ENCODE results near the gene CD164.
"Not testable (repeated sequence)": the region's sequence is repeated elsewhere in the genome, so short reads cannot be mapped to it uniquely, and the experiment has no call there.

CD164 gene

DNA sequence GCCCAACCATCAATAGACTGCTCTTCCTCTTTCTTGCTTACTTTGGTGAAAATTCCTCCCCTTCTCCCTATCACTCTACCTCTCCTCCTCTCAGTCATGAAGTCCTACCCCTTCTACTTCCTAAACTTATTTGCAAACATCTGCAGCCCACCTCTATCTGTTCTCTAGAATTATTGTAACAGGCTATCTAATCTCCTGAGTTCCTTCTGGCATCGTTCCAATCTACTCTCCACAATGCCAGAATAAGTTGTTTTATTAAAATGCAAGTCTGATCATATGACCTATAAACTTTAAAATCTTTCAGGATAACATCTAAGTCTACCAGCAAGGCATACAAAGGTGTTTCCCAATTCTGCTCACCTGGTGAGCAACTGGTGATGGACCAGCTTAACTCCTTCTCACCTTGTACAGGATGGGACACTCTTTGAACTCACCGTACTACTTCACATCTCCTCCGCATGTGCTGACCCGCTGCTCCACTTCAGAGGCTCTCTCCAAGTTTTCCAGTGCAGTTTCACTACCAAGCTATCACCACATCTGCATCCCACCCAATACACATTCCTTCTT is 7.9 kb downstream of the CD164 start:
- no peak for DNase-seq (ENCODE audit: low read depth in 2 of 2)

DNA sequence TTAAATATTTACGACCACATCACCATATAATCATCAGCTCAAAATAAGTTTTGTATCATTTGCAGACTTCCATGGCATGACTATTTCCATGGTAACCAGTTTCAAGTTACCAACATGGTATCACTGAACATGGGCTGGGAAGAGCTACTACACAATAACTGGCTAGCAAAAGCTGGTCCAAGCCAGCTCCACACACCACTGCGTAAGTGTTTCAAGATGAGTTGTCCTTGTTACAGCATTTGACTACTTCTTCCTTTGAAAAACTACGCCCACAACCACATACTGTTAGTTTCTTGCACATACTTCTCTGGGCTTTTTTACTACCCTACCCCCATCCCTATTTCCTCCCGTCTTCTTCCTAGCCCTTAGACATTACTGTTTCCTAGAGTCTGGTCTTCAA is 8.5 kb downstream of the CD164 start:
- DNase-seq (ENCODE audit: low read depth in 2 of 2): no peak

DNA sequence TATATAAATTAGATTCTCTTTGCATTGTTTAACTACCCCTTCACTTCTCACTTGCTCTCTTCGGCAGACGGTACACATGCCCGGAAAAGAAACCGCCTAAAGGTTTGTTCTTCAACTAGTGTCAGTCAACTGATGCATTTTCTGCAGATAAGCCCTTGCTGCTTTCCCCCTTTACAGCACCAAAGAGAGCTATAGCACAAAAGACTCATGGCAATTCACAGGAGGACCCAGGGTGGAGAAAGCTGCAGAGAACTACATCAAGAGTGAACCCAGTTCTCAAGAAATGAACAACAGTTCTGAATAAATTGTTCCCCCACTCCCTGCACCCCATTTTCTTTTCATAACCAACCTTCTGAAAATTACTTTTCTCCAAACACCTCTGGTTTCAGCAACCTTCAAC is 8.9 kb downstream of the CD164 start:
- no peak for DNase-seq (ENCODE audit: low read depth in 2 of 2)

DNA sequence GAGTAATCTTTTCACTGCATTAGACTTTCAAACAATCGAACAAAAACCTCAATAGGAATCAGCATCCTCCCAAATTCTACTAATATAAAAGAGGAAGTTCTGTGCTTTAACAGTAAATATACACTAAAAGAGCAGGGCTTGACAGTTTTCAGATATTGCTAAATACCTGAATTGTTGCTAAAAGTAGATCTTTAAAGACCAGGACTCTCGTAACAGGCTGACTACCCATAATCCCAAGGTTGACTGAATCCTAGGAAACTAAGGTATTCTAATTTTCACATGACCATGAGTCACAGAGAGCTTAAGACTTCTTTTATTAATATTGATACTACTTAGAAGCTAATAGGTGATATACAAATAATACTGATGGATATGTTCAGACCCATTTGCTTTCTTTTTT is 10.1 kb downstream of the CD164 start:
- DNase-seq (ENCODE audit: low read depth in 2 of 2): no peak

DNA sequence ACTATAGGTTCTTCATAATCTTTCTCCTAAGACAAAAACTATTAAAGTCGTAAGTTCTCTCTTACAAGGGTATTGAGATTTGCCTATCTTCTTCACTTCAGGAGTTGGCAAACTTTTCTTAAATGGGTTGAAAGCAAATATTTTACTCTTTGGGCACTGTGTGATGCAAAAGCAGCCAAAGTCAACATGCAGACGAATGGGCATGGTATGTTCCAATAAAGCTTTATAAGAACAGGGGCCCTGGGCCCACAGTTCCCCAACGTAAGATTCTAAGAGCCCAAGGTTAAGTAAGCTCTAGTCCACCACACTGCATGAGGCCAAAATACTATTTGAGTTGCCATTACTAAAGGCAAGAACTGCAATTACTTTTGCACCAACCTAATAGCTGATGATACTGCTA is 11.5 kb downstream of the CD164 start:
- no peak for DNase-seq (ENCODE audit: low read depth in 2 of 2)

DNA sequence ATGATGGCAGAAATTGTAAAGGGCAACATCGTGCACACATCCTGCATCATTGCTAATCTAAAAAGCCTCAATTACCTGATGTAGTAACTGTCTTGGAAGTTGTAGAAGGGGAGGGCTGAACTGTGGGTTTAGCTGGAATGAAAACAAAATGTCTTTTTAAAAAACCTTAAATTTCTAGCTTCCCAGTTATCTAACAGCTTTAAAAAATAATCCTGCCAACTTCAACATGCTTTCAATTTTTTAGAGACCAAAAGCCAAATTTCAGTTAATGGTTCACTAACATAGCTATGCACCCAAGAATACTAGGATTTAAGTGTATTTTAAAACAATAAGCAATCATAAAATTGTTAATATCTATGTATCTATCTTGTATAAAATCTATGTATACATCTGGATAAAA is 11.9 kb downstream of the CD164 start:
- DNase-seq (ENCODE audit: low read depth in 2 of 2): no peak

DNA sequence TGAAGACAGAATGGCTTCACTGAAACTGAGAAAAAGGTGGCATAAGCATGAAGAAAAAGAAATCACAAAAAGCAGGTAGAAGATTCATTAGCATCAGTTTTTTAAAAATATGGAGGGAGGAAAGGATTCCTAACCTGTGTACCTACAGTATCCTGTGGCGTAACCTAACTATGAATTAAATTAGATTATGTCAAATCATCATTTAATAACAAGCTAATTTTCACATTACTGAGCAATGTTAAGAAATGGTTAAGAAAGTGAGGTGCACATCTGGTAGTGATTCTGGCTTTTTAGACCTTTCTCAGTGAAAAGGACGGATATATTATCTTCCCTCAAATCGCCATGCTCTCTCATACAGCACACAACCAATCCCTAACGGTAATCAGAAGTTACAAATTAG is 12.5 kb downstream of the CD164 start:
- no peak for DNase-seq (ENCODE audit: low read depth in 2 of 2)

DNA sequence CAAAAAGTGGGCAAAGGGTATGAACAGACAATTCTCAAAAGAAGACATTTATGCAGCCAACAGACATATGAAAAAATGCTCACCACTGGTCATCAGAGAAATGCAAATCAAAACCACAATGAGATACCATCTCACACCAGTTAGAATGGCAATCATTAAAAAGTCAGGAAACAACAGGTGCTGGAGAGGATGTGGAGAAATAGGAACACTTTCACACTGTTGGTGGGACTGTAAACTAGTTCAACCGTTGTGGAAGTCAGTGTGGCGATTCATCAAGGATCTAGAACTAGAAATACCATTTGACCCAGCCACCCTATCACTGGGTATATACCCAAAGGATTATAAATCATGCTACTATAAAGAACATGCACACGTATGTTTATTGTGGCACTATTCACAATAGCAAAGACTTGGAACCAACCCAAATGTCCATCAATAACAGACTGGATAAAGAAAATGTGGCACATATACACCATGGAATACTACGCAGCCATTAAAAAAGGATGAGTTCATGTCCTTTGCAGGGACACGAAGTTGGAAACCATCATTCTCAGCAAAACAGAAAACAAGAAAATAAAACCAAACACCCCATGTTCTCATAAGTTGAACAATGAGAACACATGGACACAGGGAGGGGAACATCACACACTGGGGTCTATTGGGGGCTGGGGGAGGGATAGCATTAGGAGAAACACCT is 17.7 kb downstream of the CD164 start:
- DNase-seq (ENCODE audit: low read depth in 2 of 2): not testable (repeated sequence)

DNA sequence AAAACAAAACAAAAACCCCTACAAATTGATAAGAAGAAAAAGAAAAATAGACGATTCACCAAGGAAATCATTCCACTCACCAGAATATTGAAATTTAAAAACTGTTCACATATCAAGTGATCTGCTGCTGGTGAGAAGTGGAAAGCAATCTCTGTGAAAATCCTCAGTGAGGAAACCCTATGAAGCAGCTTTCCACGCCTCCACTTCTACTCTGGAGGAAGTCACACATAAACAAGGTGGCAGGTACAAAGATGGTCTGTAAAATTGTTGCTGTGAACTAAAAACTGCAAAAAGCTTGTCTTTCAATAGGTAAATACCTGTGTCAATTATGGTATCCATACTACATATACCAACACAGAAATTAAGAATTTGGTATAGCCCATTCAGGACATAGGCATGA is 18.5 kb downstream of the CD164 start:
- no peak for DNase-seq (ENCODE audit: low read depth in 2 of 2)

DNA sequence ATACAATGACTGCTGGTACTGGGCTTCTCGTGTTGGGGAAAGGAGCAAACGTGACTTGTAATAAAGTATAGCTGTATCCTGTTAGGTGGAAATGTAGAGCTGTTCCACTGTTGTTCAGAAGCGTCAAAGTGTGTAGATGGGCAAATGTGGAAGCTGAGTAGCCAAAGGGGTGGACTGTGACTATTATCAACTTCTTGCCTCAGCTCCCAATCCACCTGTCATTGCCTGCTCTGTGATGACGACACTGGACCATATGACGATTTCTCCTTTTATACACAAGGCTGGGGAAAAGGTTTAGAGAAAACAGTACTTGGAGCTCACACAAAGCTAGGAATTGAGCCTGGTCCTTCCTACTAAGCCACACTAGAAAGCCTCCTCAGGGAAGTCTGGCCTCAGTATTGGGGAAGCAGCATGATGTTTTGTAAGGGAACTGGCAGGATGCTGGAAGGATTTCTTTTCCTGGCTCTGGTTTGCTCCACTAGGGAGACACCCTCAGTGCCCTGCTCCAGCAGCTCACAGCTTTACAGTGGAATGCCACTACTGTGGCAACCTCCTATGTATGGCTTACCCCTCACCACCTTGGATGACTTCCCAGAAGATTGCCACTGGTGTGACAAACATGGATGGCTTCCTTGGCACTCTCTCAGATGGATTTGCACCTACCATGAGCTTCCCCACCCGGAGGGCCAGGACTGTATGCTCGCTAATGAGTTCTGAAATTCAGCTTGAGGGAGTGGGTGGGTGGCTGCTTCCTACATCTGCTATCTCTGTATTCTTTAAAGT is 20.0 kb downstream of the CD164 start:
- DNase-seq (ENCODE audit: low read depth in 2 of 2): no peak

DNA sequence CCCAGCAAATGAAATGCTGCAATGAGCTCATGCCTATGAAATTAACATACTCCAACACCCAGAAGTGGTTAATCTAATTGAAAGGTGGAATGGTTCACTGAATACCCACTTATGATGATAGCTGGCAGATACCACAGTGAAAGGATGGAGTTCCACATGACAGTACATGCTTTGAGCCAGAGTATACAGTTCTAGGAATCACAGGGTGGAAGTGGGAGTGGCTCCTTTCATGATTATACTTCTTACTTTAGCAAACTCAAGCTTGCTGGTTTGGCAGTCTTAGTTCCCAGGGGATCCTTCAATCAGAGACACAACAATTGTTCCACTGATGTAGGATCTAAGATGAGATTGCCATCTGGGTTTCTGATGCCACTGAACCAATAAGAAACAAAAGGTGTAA is 21.5 kb downstream of the CD164 start:
- no peak for DNase-seq (ENCODE audit: low read depth in 2 of 2)

DNA sequence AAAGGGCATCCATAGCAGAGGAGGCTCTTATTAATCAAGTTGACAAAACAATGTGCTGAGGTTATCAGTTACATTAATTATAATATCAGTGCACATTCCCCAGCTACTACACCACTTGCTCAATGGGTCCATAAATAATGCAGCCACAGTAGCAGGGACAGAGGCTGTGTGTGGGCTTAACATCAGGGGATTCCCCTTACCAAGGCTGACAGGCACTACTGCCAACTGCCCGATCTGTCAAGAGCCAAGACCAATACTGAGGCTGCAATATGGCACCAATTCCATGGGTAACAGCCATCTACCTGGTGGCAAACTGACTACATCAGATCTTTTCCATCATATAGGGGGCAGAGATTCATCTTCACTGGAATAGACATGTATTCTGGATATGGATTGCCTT is 22.0 kb downstream of the CD164 start:
- no peak for DNase-seq (ENCODE audit: low read depth in 2 of 2)

DNA sequence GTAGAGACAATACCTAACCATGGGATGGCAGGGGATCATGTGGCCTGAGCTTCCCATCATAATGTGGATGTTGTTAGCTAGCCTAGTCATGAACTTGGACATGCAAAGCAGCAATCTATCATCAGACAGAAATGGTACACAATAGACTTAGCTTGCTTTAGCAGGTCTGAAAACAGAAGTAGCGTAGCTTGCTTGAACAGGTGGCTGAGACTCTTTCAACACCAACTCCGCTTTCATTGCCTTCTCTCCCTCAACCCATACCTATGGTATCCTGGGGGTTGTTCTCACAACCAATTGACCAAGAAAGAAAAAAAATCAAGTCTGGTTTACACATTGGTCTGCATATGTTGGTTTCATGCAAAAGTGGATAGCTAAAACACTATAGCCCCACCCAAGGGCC is 23.0 kb downstream of the CD164 start:
- DNase-seq (ENCODE audit: low read depth in 2 of 2): no peak

DNA sequence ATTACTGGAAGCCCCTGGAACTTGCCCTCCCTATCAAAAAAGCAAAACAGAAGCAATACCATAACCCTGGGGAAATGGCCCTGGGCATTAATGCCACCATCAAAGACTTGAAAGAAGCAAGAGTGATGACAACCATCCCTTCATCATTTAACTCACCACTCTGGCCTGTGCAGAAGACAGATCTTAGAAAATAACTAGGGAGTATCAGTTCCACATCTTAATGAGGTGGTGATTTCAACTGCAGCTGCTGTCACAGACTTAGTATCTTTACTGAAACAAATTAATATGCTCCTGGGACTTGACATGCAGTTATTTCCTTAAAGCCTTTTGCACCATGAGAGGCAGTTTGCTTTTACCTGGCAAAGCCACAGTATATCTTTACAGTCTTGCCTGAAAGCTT is 24.1 kb downstream of the CD164 start:
- DNase-seq (ENCODE audit: low read depth in 2 of 2): no peak

DNA sequence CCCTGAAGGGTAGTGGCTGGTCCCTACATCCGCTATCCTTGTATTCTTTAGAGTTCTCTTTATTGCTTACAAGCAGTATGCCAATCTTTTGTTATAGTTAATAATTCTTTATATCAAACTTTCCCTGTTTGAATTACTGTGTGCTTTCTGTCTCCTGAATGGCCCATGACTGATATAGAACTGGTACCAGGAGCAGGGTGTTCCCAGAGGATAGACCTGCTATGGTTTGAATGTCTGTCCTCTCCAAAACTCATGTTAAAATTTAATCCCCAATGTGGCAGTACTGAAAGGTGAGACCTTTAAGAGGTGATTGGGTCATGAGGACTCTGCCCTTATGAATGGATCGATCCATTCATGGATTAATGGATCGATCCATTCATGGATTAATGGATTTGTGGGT is 26.0 kb downstream of the CD164 start:
- DNase-seq (ENCODE audit: low read depth in 2 of 2): no peak

DNA sequence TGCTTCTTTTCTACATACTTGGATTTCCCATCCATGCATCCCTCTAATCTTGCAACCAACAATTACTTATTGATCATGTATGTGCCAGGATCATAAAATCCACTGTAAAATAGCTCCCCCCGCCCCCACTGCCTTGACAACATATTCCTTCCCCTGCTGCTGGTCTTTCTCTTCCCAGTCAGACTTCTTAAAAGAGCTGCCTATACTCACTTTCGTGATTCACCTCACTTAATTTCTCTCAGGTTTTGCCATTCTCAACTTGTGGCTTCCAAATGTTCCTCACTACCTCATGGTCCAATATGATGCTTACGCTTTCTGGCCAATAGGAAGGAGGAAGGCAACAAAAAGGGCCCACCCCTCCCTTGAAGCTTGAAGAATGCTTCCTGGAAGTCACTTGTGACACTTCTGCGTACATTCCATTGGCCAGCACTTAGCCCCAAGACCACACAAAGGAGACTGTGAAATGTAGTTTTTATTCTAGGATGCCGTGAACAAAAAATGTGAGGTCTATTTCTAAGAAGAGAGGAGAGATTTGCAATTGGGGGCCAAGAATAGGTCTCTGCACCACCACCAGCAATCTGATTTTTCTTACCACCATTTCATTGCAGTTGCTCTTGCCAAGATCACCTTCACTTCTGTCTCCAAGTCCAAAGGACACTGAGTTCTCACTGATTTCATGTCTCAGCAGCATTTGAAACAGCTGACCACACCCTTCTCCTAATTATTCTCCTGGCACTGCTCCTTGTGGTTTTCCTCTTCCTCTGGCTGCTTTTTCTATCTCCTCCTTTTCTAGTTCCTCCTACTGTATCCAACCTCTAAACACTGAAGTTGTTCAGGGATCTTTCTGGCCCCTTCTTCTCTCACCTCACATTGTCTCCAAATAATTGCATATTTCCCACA is 30.8 kb downstream of the CD164 start:
- DNase-seq (ENCODE audit: low read depth in 2 of 2): no peak

DNA sequence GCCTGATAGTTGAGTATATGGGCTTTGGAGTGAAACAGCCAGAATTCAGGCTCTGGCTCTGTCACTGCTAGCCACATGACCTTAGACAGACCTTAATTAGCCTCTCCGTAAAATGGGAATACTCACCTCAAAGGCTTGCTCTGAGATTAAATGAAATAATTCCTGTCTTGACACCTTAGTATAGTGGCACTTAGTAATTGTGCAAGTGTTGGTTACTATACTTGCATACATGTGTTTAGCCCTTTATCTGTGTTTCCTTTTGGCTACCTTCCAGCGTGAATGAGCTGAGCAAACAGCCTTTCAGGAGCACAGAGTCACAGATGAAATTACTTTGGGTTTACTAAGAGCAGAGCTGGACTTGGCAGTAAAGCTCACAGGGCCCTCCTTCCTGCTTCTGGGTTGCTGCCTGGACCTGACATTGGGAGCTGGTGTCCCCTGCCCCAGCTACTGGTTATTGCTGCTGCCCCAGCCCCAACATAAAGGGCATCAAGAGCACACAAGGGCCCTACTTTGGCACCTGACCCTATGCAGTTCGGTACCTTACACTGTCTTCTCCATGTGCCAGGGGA is 32.8 kb downstream of the CD164 start:
- no peak for DNase-seq (ENCODE audit: low read depth in 2 of 2)

DNA sequence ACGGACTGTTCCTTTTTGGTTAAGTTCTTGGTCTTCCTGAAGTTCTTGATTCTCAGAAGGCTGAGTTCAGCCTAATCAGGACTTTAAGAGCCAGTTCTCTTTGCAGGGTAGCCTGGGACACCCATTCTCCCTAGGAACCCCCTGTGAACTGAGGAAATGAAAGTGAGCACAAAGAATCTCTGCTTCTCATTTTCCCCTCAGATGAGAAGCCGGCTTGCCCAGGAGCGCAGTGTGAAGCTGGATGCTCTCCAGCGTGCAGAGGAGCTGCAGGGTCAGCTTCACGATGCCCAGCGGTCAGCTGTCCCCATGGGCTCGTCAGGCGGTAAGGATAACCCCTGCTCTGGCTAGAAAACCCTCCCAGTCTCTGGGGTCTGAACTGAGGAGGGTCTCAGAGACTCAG is 34.0 kb downstream of the CD164 start:
- DNase-seq (ENCODE audit: low read depth in 2 of 2): no peak

DNA sequence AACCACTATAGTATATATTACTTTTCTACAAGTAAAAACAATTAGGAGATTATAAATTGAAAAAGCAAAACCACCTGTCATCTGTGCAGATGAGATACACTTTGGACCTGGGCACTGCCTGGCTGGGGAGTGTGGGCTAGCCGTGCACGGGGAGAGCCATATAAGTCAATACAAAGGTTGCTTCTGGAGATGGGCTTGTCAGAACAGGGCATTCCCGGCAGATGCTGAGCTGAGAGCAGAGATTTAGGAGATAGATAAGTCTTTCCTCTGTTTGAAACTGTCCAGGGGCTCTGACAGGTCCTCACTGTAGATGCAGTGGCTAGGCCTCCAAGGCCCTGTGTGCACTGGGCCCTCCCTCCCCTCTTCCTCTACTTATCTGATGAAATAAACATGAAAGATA is 34.5 kb downstream of the CD164 start:
- DNase-seq (ENCODE audit: low read depth in 2 of 2): no peak

DNA sequence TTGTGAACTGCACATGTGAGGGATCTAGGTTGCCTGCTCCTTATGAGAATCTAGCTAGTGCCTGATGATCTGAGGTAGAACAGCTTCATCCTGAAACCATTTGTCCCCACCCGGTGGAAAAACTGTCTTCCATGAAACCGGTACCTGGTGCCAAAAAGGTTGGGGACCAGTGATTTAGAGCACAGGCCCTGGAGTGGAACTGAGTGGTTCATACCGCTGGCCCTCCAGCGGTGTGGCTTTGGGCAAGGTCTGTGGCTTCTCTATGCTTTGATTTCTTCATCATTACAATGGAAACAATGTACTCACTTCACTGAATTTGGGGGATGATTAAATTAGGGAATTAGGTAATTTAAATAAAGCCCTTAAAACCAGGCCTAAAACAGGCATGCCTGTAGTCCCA is 36.3 kb downstream of the CD164 start:
- no peak for DNase-seq (ENCODE audit: low read depth in 2 of 2)

DNA sequence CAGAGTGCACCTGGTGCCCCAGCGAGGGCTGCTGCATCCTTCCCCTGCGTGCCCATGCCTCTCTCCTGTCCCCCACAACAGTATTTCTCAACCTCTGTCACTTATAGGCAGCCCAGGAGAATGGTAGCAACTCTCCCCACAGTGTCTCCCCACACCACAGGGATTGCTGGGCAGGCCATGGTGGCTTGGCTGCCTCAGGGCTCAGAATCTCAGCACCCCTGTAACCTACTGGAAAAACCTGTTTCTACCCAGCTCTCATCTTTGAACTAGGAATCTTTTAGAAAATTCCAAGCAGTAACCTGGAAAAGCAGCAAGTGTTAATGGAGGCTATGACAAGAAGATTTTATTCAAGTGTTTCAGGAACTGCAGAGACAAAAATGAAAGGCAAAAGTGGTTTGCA is 38.0 kb downstream of the CD164 start:
- DNase-seq (ENCODE audit: low read depth in 2 of 2): no peak

DNA sequence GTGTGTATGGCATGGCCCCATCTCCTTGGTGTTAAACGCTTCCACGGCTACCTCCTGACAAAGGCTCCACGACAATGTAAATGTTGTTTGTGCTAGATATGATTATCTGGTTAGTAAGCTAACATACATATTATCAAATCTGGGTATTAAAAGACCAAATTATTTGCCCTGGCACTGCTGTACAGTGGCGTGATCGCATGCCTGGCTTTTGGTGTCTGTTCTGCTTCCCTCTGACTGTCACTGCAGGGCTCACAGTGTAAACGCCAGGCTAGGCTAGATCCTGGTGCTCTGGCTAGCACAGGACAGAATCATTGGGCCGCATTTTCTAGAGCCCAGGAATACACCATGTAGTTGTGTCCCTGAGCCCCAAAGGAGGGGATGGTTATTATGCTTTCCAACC is 38.7 kb downstream of the CD164 start:
- DNase-seq (ENCODE audit: low read depth in 2 of 2): no peak
